HG03354 (cell line): ENCODE measurements around the gene RNU5B-1.
A peak's percentile ranks its signal among the peaks of the same experiment; 100 is the strongest.

ENCODE experiments used
- ATAC-seq: cut with Tn5 transposase; IDR thresholded peaks from one replicate; pipeline ENCODE4 v1.9.1; 2021; ENCODE audit warnings: mild to moderate bottlenecking; ENCODE audit not compliant: unreplicated experiment, poor library complexity, severe bottlenecking

Gene RNU5B-1

DNA sequence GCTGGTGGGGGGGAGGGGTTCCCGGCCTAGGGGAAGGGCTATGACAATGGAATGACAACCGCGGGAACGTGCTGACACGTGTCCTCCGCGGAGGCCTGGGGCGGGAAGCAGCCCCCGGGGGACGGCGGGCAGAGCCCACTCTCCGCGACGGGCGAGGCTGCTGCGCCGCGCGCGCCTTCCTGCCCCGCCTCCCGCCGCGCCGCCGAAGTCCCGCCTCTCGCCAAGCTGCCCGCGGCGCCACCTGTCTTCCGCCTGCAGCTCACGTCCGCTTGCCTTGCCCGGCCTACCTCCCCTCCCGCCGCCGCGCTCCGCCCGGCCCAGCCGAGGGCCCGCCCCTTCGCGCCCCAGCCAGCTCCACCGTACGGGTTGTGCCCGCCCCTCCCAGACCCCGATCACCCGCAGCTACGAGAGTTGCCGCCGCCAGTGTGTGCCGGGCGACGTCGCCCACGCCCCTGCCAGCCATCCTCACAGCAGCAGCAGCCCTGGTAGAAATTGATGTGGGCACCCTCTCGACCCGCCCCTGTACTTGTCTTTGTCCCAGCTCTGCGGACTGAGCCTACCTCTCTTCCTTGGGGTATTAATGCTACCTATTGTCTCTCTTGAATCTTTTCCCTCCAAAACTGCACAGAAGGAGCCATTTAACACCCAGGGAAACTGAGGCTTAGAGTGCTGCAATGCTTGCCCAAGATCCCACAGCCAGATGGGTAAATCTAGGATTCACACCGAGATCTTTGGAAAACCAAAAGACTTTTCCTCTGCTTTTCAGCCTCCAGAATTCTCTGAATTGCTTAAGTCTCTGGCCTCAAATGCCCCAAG, 17.6 kb upstream of the RNU5B-1 start, which contains the start of gene PARP16:
TSS of gene PARP16 (minus strand) at position 180 of the 816 bp plus-strand sequence. CDS start 457 bp downstream, outside the sequence.
- peak; percentile 94 for ATAC-seq

DNA sequence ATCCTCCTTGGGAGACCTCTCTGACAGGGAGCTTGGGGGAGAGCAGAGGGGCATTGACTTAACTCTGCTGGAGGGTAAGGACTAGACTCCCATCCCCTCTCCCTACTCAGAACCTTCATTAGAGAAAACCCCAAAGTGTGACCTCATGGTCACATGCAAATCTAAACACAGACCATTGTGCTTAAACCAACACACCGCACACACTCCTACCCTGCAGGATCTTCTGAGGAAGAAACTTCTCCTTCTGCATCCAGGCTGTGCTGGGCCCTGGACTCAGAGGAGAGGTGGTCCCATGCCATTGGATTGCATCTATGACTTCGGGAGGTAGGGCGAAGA, 17.0 kb upstream of the RNU5B-1 start:
- ATAC-seq = no peak

DNA sequence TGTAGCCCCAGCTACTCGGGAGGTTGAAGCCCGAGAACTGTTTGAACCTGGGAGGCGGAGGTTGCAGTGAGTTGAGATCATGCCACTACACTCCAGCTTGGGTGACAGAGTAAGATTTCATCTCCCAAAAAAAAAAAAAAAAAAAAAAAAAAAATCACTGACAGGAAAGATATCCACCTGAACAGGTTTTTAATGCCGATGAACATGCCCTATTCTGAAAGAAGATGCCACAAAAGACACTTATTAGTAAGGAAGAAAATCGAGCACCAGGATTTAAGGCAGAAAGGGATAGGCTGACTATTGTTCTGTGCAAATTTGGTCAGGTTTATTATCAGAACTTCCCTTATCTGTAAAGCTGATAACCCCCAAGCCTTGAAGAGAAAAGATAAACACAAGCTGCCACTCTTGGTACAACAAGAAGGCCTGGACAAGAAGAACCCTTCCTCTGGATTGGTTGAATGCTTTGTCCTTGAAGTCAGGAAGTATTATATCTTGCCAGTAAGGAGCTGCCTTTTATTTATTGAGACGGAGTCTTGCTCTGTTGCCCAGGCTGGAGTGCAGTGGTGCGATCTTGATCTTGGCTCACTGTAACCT, 15.1 kb upstream of the RNU5B-1 start:
- no peak for ATAC-seq

DNA sequence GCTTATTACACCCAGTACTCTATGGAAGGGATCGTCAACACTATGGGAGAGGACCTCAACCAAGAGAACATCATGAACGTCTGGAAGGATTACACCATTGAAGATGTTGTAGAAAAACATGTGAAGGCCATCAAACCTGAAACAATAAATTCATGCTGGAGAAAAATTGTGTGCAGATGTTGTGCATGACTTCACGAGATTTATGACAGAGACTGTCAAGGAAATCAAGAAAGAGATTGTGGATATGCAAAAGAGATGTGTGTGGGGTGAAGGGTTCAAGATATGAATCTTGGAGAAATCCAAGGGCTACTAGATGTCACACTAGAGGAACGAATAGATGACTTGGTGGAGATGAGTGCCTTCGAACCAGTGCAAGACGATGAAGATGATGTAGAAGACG, 14.2 kb upstream of the RNU5B-1 start:
- no peak for ATAC-seq

DNA sequence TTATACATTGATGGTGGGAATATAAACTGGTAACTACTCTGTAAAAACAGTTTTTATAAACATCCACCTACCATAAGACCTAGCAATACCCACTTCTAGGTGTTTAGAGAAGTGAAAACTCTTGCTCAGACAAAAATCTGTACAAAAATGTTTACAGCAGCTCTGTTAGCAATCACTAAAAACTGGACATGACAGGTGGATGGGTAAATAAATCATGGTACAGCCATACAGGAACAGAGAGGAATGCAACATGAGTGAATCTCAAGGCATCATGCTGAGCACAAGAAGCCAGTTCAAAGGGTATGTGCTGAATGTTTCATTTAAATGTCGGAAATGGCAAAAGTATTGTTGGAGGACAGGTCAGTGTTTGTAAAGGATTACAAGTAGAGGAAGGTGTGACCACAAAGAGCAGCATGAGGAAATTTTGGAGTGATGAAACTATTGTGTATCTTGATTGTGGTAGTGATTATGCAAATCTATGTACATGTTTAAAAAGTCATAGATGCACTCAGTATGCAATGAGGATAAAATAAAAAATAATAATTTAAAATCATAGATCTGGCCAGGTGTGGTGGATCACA, 11.4 kb upstream of the RNU5B-1 start:
- no peak for ATAC-seq

DNA sequence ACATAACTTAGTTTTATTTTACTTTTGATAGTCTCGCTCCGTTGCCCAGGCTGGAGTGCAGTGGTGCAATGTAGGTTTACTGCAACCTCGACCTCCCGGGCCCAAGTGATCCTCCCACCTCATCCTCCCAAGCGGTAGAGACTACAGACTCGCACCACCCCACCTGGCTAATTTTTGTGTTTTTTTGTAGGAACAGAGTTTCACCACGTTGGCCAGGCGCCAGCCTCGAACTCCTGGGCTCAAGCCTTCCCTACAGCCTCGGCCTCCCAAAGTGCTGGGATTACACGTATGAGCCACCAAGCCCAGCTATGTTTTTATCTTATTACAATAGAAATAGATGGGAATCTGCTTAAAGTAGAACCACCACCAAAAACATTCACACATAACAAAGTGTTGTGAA, 5.7 kb upstream of the RNU5B-1 start:
- ATAC-seq = no peak

DNA sequence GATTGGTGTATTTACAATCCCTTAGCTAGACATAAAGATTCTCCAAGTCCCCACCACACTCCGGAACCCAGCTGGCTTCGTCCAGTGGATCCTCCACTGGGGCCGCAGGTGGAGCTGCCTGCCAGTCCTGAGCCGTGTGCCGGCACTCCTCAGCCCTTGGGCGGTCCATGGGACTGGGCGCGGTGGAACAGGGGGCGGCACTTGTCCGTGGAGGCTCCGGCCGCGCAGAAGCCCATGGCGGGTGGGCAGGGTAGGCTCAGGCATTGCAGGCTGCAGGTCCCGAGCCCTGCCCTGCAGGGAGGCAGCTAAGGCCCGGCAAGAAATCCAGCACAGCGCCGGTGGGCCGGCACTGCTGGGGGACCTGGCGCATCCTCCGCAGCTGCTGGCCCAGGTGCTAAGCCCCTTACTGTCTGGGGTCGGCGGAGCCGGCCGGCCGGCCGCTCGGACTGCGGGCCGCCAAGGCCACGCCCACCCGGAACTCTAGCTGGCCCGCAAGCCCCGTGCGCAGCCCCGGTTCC, 3.5 kb upstream of the RNU5B-1 start:
- no peak for ATAC-seq

DNA sequence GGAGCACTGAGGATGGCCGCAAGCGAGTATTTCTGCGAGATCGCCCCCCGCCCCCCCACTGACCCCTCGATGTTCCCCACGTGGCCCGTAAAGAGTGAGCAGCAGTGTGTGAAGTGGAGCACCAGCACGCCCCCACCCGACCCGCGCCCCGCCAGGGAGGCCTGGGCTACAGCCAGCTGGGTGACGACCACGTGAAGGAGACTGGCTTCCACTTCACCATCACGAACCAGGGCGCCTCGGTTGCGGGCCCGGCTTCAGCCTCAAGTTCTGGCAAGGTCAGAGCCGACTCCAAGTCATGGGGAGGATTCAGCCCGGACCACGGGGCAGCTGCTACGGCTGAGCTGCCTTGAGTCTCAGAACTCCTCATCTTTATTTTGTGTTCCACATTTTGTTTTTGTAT, 2.4 kb upstream of the RNU5B-1 start:
- no peak for ATAC-seq

DNA sequence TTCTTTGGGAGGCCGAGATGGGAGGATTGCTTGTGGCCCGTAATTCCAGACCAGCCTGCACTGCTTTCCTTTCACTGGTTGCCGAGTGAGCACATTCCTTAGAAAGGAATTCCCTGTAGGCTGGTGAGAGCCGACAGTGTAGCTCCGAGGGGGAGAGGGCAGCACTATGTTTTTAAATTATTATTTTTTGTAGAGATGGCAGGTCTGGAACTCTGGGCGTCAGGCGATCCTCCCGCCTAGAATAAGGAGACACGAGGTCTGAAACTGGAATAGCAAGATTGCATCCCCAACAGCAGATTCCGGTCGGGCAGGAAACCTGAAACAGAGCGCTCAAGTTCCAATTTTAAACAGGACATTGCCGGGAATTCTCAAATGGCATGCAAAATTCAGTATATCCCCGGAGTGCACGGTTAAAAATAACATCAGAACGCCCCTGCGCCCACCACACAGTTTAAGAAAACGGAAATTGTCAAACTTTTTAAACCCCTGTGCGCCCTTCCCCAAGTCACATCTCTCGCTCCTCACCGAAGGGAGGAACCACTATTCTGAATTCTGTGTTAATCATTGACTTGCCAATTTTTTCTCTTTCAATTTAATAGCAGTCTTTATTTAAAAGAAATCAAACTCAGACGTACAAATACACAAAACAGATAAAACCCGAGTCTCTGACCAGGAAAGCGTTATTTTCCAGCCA, 643 bp upstream of the RNU5B-1 start:
- ATAC-seq = peak; percentile 11

DNA sequence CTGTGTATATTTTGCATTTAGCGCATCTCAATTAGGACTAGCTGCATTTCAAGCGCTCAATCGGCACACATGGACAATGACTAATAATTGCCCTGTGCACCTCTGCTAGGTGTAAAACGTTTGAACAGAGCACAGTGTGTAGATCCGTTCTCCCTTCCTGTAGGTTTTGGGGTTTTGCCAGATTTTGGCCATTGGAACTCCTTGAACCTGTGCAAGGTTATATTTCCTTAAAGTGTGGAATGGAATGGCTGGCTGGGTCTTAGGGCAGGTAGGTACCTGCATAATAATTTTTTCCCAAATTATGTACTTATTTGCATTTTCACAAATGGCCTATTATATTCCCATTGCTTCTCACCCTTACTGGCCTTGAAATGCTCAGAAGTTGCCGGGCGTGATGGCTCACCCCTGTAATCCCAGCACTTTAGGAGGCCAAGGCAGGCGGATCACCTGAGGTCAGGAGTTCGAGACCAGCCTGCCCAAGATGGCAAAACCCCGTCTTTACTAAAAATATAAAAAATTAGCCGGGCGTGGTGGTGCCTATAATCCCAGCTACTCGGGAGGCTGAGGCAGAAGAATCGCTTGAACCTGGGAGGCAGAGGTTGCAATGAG, 777 bp downstream of the RNU5B-1 start:
- ATAC-seq = no peak

DNA sequence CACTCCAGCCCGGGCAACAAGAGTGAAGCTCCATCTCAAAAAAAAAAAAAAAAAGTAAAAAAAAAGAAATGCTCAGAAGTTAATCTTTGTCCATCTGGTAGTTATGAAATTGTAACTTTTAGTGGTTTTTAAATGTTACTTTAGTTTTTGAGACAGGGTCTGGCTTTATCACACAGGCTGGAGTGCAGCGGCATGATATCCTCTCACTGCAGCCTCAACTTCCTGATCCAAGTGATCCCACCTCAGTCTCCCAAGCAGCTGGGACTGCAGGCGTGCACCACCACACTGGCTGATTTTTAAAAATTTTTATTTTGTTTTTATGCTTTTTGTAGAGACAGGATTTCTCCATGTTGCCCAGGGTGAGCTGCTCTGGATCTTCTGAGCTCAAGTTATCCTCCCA, 1.3 kb downstream of the RNU5B-1 start:
- ATAC-seq = no peak

DNA sequence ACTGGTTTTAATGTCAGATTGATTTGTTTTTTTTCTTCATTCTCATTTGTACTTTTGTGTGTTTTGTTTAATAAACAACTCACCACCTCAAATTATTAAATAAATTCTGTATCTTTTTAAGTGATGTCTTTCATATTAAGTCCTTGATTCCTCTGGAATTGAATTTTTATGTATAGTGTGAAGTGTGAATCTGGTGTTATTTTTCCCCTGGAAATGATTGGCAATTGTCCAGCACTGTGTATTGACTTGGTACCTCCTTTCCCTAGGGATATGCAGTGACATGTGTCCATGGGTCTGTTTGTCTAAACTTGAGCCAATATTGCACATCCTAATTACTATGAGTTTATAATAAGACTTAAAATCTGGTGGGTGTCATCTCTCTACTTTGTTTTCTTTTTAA, 2.1 kb downstream of the RNU5B-1 start:
- no peak for ATAC-seq

DNA sequence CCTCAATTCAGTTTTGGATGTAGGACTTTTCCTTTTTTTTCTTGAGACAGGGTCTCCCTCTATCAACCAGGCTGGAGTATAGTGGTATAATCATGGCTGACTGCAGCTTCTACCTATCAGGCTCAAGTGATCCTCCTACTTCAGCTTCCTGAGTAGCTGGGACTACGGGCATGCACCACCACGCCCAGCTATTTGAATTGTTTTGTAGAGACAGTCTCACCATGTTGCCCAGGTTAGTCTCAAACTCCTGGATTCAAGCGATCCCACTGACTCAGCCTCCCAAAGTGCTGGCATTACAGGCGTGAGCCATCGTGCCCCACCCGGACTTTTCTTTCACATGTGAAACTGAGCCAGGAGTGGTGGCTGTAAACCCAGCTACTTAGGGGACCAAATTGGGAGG, 3.5 kb downstream of the RNU5B-1 start:
- no peak for ATAC-seq

DNA sequence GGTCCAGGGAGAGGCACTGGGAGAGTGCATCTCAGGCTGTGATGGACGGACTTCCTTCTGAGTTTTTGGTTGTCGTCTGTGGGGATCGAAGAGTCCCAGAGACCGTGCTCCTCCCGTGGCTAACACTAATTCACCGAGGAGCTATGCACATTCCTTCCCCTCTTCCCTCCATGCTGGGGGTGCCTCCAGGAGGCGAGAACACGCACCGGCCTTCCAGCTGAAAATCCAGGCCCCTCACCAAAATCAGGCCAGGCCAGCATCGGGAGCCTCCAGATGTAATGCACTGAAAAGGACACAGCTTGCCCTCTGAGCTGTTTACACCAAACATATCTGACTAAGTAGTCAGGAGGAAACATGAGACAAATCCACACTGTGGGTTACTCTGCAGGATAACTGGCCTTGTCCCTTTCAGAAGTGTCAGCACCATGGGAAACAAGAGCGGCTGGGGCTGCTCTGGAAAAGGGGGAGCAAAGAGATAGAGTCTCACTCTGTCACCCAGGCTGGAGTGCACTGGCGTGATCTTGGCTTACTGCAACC, 5.5 kb downstream of the RNU5B-1 start:
- no peak for ATAC-seq

DNA sequence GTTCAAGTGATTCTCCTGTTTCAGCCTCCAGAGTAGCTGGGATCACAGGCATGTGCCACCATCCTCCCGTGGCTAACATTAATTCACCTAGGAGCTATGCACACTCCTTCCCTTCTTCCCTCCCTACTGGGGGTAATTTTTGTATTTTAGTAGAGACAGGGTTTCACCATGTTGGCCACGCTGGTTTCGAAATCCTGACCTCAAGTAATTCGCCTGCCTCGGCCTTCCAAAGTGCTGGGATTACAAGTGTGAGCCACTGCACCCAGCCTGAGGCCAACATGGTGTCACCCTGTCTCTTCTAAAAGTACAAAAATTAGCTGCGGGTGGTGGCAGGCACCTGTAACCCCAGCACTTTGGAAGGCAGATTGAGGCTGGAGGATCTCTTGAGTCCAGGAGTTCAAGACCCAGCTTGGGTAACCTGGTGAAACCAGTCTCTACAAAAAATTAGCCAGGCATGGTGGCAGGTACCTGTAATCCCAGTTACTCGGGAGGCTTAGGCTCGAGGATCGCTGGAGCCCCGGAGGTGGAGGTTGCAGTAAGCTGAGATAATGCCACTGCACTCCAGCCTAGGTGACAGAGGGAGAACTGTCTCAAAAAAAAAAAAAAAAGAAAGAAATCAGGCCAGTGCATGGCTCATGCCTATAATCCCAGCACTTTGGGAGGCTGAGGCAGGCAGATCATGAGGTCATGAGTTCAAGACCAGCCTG, 6.1 kb downstream of the RNU5B-1 start:
- ATAC-seq = no peak

DNA sequence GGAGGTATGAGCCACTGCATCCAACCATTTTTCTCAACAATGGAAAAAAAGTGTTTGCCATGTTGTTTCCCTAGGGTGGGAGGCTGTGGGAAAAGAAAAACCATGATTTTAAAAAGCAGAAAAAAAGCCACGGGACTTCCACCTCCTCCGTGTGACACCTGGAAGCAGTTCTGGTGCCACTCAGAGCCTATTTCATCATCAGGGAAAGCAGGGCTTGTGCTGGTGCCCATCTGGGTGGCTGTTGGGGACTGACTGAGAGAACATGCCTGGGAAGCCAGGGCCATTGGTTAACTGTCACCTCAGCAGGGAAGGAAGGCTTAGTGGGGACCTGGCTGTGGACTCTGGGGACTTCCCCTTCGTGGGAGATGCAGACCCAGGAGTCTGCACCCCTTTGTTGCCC, 7.3 kb downstream of the RNU5B-1 start:
- ATAC-seq = no peak

DNA sequence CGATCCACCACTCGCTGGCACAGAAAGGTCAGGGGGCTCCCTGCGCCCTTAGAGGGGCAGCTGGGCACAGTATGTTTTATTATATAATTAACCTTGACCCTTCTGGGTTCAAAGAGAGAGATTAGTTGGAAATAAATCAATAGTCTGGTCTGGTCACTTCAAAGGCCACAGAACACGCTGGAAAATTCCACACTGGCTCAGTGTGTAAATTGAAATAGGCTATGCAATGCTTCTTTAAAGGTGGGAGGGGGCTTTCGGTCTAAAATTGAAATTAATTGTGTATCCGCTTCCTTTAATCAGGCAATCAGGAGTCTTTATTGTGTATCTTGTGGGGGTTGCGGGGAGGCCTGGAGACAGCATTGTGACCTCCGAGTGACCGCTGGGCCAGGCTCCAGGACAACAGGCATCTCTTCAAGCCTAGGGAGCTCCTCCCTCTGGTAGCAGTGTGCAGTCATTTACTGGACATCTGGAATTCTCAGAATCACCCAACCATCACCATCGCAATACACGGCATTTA, 8.0 kb downstream of the RNU5B-1 start:
- ATAC-seq = no peak

DNA sequence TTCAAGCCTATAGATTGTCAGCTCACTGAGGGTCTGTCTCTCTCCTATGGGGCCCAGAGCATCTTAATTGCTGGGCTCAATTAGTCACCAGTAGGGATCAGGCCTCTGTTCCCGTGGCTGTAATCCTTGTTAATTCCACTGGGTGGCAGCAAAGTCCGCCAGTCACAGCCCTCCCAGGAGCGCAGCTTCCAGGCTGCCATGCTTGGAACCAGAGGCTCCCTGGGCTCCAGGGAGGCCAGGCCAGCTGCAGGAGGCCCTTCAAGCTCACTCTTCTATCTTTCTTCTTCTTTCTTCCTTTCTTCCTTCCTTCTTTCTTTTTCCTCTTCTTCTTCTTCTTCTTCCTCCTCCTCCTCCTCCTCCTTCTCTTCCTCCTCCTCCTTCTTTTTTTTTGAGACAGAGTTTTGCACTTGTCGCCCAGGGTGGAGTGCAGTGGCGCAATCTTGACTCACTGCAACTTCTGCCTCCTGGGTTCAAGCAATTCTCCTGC, 14.4 kb downstream of the RNU5B-1 start:
- peak; percentile 68 for ATAC-seq

DNA sequence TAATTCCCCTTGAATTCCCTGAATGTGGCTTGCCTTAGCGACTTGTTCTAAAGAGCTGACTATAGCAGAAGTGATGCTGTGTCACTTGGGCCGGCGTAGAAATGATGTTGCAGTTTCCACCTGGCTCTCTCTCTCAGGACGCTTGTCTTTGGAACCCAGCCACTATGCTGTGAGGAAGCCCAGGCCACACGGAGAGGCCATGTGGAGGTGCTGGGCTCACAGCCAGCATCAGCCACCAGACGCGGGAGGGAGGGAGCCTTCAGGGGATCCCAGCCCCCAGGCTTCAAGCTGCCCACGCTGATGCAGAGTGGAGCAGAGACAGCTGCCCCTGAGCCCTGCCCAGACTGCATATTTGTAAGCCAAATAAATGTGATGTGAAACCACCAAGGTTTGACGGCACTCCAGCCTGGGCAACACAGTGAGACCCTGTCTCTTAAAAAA, 18.6 kb downstream of the RNU5B-1 start:
- ATAC-seq = no peak
